Renal pelvis (tissue), 4 donors: ENCODE measurements around the gene PBXIP1. TPM values are rescaled to one million over a fixed set of nuclear protein-coding genes. Genes with fewer than 3 reads are reported as not detected.

Experiments
- DNase-seq: peaks from one replicate; pipeline ENCODE4 v3.0.0-alpha.2; 2013
- polyA plus RNA-seq, 3 donors: library from polyadenylated mRNA; unstranded; fragments of 120-200 nt; gene quantifications; one replicate each; pipeline ENCODE4 v1.2.1, GENCODE V29; 2013; ENCODE audit not compliant: insufficient read length in 3 of 3

The PBXIP1 gene
- polyA plus RNA-seq, 3 donors = 76.2 to 80.3 (median 76.6) TPM

DNA sequence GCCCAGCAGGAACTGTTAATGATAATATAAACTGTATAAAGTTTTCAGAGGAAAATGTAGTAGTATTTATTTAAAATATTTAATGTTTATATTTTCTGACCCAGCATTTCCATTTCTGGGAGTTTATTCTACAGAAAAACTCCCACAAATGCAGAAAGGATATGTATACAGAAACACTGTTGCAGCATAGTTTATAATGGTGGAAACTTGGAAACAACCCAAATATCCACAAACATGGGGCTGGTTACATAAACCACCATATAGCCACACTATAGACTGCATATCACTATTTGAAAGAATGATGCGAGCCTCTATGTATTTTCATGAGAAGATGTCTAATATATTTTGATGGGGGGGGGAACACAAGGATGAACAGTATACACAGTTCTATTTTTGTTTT, 54.3 kb downstream of the PBXIP1 start:
- DNase-seq = no peak

DNA sequence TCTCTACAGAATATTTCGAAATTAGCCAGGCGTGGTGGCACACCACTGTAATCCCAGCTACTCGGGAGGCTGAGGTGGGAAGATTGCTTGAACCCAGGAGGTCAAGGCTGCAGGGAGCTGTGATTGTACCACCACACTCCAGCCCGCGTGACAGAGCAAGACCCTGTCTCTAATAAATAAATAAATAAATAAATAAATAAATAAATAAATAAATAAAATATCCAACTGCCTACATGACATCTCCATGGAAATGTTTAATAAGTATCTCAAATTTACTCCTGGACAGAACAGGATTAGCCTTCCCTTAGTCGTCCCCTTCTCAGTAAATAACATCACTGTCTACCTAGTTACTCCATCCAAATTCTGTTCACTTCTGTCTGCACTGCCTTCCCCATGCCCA, 56.9 kb downstream of the PBXIP1 start:
- no peak for DNase-seq

DNA sequence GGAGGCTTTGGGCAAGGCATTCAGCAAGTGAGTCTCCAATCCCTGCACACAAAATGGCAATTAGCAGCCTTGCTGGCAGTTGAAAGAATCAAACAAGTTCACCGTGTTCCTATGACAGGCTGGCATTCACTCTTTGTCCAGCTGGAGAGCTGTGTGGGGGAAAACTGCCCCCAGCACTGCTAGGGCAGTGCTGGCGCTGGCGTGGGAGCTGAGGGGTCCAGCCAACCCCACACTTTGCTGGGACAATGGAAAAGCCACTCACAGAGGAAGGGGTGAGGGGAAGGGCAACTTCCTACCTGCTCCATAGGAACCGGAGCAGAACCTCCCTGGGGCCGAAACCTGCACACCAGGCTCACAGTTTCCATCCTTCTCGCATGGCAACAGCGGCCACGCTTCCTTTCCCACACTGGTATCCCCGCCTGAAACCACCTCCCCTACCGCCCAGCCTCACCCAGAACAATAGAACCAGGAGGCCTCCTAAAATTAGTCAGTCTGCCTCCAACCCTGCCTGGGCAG, 59.1 kb downstream of the PBXIP1 start:
- no peak for DNase-seq

DNA sequence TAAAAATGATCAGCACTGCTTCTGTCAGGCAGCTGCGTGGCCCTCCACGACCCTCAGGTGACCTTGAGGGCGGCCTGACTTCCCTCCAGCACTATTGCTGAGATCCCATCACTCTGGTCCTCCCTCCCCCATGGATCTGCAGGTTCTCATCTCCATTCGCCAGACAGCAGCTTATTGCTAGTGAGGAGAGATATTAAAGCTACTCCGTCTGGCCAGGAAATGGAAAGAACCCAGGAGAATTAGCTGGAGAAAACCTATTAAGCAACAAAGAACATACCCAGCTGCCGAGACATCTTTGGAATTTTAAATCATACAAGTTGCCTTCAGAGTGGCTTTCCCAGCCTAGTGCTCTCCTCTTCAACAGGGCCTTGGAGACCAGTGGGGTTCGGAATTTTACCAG, 60.1 kb downstream of the PBXIP1 start:
- no peak for DNase-seq

Other genes with a start within 250 kb of the PBXIP1 start
- 1 to 10 TPM; 2.2 to 2.6 (median 2.3) TPM for gene KCNN3, start 85.8 kb downstream of the PBXIP1 start, polyA plus RNA-seq
- gene PMVK, start 19.4 kb downstream of the PBXIP1 start, polyA plus RNA-seq = 10 to 100 TPM; 44.1 to 47.2 (median 44.2) TPM
- 10 to 100 TPM; 47.4 to 52.1 (median 51.6) TPM for gene PYGO2, start 5.7 kb upstream of the PBXIP1 start, polyA plus RNA-seq
- gene SHC1, start 14.6 kb upstream of the PBXIP1 start, polyA plus RNA-seq = 10 to 100 TPM; 74.6 to 91.3 (median 81.7) TPM
- 100 to 1,000 TPM in 1 of 3 donors, 10 to 100 TPM in 2; 88.0 to 105 (median 96.5) TPM for gene CKS1B, start 18.6 kb upstream of the PBXIP1 start, polyA plus RNA-seq
- gene FLAD1, start 27.2 kb upstream of the PBXIP1 start, polyA plus RNA-seq = 10 to 100 TPM; 34.1 to 39.0 (median 38.4) TPM
- 1 to 10 TPM in 1 of 3 donors, under 1 TPM in 2; 0.36 to 1.5 (median 0.87) TPM for gene LENEP, start 37.5 kb upstream of the PBXIP1 start, polyA plus RNA-seq
- 10 to 100 TPM; 15.9 to 18.0 (median 16.3) TPM for gene ZBTB7B, start 46.7 kb upstream of the PBXIP1 start, polyA plus RNA-seq
- gene DCST2, start 77.7 kb upstream of the PBXIP1 start, polyA plus RNA-seq = 1 to 10 TPM; 1.9 to 2.8 (median 2.2) TPM
- gene DCST1, start 77.7 kb upstream of the PBXIP1 start, polyA plus RNA-seq = under 1 TPM; 0.38 to 0.61 (median 0.41) TPM
- 10 to 100 TPM; 57.5 to 62.8 (median 58.0) TPM for gene ADAM15, start 95.2 kb upstream of the PBXIP1 start, polyA plus RNA-seq
- 10 to 100 TPM; 22.1 to 23.7 (median 23.0) TPM for gene EFNA4, start 107.6 kb upstream of the PBXIP1 start, polyA plus RNA-seq
- gene EFNA3, start 122.7 kb upstream of the PBXIP1 start, polyA plus RNA-seq = 1 to 10 TPM; 6.3 to 8.8 (median 8.4) TPM
- 10 to 100 TPM; 66.7 to 79.3 (median 73.3) TPM for gene EFNA1, start 171.8 kb upstream of the PBXIP1 start, polyA plus RNA-seq
- gene SLC50A1, start 179.8 kb upstream of the PBXIP1 start, polyA plus RNA-seq = 10 to 100 TPM; 45.3 to 61.3 (median 51.2) TPM
- gene DPM3, start 184.4 kb upstream of the PBXIP1 start, polyA plus RNA-seq = 10 to 100 TPM; 38.6 to 55.8 (median 50.3) TPM
- gene KRTCAP2, start 217.2 kb upstream of the PBXIP1 start, polyA plus RNA-seq = 100 to 1,000 TPM; 120 to 146 (median 127) TPM
- gene TRIM46, start 217.8 kb upstream of the PBXIP1 start, polyA plus RNA-seq = 1 to 10 TPM; 3.8 to 5.8 (median 5.8) TPM